HepG2 (cell line): ENCODE measurements around the gene ELF2. TPM values are rescaled to one million over a fixed set of nuclear protein-coding genes. Genes with fewer than 3 reads are reported as not detected.

Source experiments
- FOSL2 ChIP-seq: sonication (generic); formaldehyde crosslinking; IDR thresholded peaks from 2 replicates; pipeline ENCODE4 v1.4.0; 2020; ENCODE audit warnings: missing genetic modification reagents
- FOXC1 ChIP-seq: sonication (generic); formaldehyde crosslinking; IDR thresholded peaks from 2 replicates; pipeline ENCODE4 v1.8.0; 2022; ENCODE audit warnings: mild to moderate bottlenecking, missing genetic modification reagents, borderline replicate concordance
- GTF3A ChIP-seq: sonication (generic); formaldehyde crosslinking; conservative IDR thresholded peaks from 2 replicates; pipeline ENCODE4 v1.4.0; 2020; ENCODE audit warnings: mild to moderate bottlenecking, missing genetic modification reagents
- HOXD1 ChIP-seq: sonication (generic); formaldehyde crosslinking; IDR thresholded peaks from 2 replicates; pipeline ENCODE4 v1.5.0; 2020; ENCODE audit warnings: missing genetic modification reagents
- IKZF4 ChIP-seq: sonication (generic); formaldehyde crosslinking; IDR thresholded peaks from 2 replicates; pipeline ENCODE4 v1.5.1; 2020; ENCODE audit warnings: borderline replicate concordance, mild to moderate bottlenecking, low read depth, missing genetic modification reagents; ENCODE audit errors: not compliant biosample characterization
- KDM5B ChIP-seq: sonication (generic); formaldehyde crosslinking; IDR thresholded peaks from 2 replicates; pipeline ENCODE4 v1.4.0; 2020; ENCODE audit warnings: missing genetic modification reagents, mild to moderate bottlenecking, borderline replicate concordance
- KLF15 ChIP-seq: sonication (generic); formaldehyde crosslinking; IDR thresholded peaks from 2 replicates; pipeline ENCODE4 v1.8.1; 2023; ENCODE audit warnings: borderline replicate concordance, mild to moderate bottlenecking, inconsistent platforms, missing genetic modification reagents, mixed read lengths
- KMT2A ChIP-seq: sonication (generic); formaldehyde crosslinking; IDR thresholded peaks from 2 replicates; pipeline ENCODE4 v1.4.0; 2020; ENCODE audit warnings: missing genetic modification reagents
- MATR3 ChIP-seq: sonication (generic); formaldehyde crosslinking; IDR thresholded peaks from 2 replicates; pipeline ENCODE4 v1.4.0; 2020; ENCODE audit warnings: missing genetic modification reagents
- MTA1 ChIP-seq: sonication (generic); formaldehyde crosslinking; IDR thresholded peaks from 2 replicates; pipeline ENCODE4 v1.4.0; 2020; ENCODE audit warnings: missing genetic modification reagents, mild to moderate bottlenecking, borderline replicate concordance
- MTF1 ChIP-seq: sonication (generic); formaldehyde crosslinking; IDR thresholded peaks from 2 replicates; pipeline ENCODE4 v1.5.0; 2020; ENCODE audit warnings: missing genetic modification reagents
- MXI1 ChIP-seq: IDR thresholded peaks from 3 replicates; pipeline ENCODE4 v1.6.1; 2012; ENCODE audit warnings: low read depth, low read length, inconsistent platforms, borderline replicate concordance
- PHF21A ChIP-seq: sonication (generic); formaldehyde crosslinking; IDR thresholded peaks from 2 replicates; pipeline ENCODE4 v1.5.0; 2020; ENCODE audit warnings: mild to moderate bottlenecking, missing genetic modification reagents
- SIN3B ChIP-seq: fragments of 150-350 bp; IDR thresholded peaks from 2 replicates; pipeline ENCODE4 v1.6.1; 2014; ENCODE audit warnings: low read length
- ZFP36L2 ChIP-seq: sonication (generic); formaldehyde crosslinking; IDR thresholded peaks from 2 replicates; pipeline ENCODE4 v1.4.0; 2020; ENCODE audit warnings: missing genetic modification reagents
- ZMYM3 ChIP-seq: sonication (generic); formaldehyde crosslinking; IDR thresholded peaks from 2 replicates; pipeline ENCODE4 v1.5.1; 2020; ENCODE audit warnings: mild to moderate bottlenecking, missing genetic modification reagents
- ZNF160 ChIP-seq: sonication (generic); formaldehyde crosslinking; IDR thresholded peaks from 2 replicates; pipeline ENCODE4 v1.8.0; 2022; ENCODE audit warnings: mild to moderate bottlenecking, inconsistent platforms, missing genetic modification reagents
- ZNF232 ChIP-seq: sonication (generic); formaldehyde crosslinking; IDR thresholded peaks from 2 replicates; pipeline ENCODE4 v1.4.0; 2020; ENCODE audit warnings: missing genetic modification reagents, borderline replicate concordance
- ZNF44 ChIP-seq: sonication (generic); formaldehyde crosslinking; IDR thresholded peaks from 2 replicates; pipeline ENCODE4 v1.5.1; 2020; ENCODE audit warnings: mild to moderate bottlenecking, missing genetic modification reagents
- polyA plus RNA-seq, 8 experiments: library from polyadenylated mRNA; depleted of rRNA in 3 of 8; stranded (reverse) in 7 of 8; unstranded in 1 of 8; fragments of >200 nt; fragmentation: Illumina TruSeq in 4 of 8; extraction: Trizol in 4 of 8; gene quantifications; 2 replicates each; pipeline versions ENCODE4 v1.2.1 to v1.2.3, GENCODE V29; 2011 to 2016; ENCODE audit warnings: low read depth in 4 of 8, missing spikeins in 1 of 8, mixed read lengths in 1 of 8; ENCODE audit not compliant: insufficient read depth in 1 of 8
- total RNA-seq, 5 experiments: library from RNA; depleted of rRNA; stranded (reverse); fragments of >200 nt; fragmentation: Illumina TruSeq; extraction: Trizol; gene quantifications; 2 replicates each; pipeline ENCODE4 v1.2.3, GENCODE V29; 2016; ENCODE audit warnings: low read depth in 1 of 5
- TF ChIP-seq, protein P1 (sequence below): sonication (generic); formaldehyde crosslinking; IDR thresholded peaks from 2 replicates; pipeline ENCODE4 v1.8.0; 2022; ENCODE audit warnings: mild to moderate bottlenecking, missing genetic modification reagents, moderate library complexity
- TF ChIP-seq, protein P2 (sequence below): sonication (generic); formaldehyde crosslinking; IDR thresholded peaks from 2 replicates; pipeline ENCODE4 v1.8.0; 2022; ENCODE audit warnings: missing genetic modification reagents, mild to moderate bottlenecking, moderate library complexity, borderline replicate concordance
- TF ChIP-seq, protein P3 (sequence below): IDR thresholded peaks from 2 replicates; pipeline ENCODE4 v1.6.1; 2012; ENCODE audit warnings: low read length, improper control_type of control experiment
- TF ChIP-seq, protein P4 (sequence below): sonication (generic); formaldehyde crosslinking; IDR thresholded peaks from 2 replicates; pipeline ENCODE4 v1.5.1; 2020; ENCODE audit warnings: mild to moderate bottlenecking, missing genetic modification reagents, borderline replicate concordance

Gene ELF2
- total and polyA plus RNA-seq, 2 of the 13 experiments (the other 11 are each of a cell fraction or from before 2014, with no cell fraction given) = 28.6 to 35.4 TPM

DNA sequence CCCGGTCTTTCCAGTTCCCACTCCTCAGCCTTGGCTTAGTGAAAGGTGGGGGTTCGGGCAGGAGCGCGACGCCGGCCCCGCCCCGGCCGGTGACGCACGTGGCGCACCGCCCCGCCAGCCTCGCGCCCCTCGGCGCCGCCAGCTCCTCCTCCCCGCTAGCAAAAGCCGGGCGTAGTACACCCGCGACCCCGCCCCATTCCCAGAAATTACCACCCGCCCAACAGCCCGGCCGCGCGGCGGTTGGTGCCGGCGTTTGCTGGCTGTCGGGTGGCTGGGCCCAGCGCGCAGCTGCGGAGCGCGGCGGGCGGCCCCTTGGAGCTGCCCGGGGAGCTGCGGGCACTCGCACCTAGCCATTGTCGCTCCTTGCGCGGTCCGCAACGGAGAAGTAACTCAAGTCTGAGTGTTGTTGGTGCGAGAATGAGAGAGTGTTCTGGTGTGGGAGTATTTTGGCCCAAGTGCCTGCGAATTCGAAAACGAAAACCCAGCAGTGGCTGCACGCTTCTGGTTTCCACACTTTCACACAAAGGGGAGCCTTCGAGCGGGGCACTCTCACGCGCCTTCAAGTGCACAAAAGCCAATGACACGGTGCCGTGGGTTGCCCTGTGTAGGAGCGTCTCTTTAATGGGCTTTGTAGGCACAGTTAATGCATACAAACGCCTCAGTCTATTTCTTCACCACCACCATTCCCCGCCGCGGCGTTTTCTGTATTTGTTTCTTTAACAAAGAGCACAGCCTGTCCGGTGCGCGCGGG is 1.0 kb upstream of the ELF2 start (continued):
- TF ChIP-seq MTA1 (CRISPR knock-in tag) (peak; percentile 42; the same call in 1 of the 2 replicates), KMT2A (CRISPR knock-in tag) (no peak; the same call in 1 of the 2 replicates), KDM5B (CRISPR knock-in tag) (no peak), FOXC1 (CRISPR knock-in tag) (peak; percentile 81), FOSL2 (no peak), HOXD1 (no peak), ZNF232 (no peak), ZMYM3 (CRISPR knock-in tag) (no peak), IKZF4 (no peak), KLF15 (CRISPR knock-in tag) (no peak), SIN3B (no peak), MTF1 (no peak), MATR3 (CRISPR knock-in tag) (no peak), GTF3A (CRISPR knock-in tag) (peak; percentile 28; the same call in 1 of the 2 replicates), ZNF44 (CRISPR knock-in tag) (no peak; the same call in 1 of the 2 replicates), PHF21A (CRISPR knock-in tag) (peak; percentile 79; the same call in 1 of the 2 replicates), MXI1 (peak; percentile 85; the same call in 1 of the 3 replicates), ZFP36L2 (CRISPR knock-in tag) (no peak), ZNF160 (CRISPR knock-in tag) (no peak; the same call in 1 of the 2 replicates)
- TF ChIP-seq, protein P1, sequence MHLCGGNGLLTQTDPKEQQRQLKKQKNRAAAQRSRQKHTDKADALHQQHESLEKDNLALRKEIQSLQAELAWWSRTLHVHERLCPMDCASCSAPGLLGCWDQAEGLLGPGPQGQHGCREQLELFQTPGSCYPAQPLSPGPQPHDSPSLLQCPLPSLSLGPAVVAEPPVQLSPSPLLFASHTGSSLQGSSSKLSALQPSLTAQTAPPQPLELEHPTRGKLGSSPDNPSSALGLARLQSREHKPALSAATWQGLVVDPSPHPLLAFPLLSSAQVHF (CRISPR knock-in tag) = 0 out of 2 replicates have a peak, but pooled peaks have one; percentile 34
- TF ChIP-seq, protein P2, sequence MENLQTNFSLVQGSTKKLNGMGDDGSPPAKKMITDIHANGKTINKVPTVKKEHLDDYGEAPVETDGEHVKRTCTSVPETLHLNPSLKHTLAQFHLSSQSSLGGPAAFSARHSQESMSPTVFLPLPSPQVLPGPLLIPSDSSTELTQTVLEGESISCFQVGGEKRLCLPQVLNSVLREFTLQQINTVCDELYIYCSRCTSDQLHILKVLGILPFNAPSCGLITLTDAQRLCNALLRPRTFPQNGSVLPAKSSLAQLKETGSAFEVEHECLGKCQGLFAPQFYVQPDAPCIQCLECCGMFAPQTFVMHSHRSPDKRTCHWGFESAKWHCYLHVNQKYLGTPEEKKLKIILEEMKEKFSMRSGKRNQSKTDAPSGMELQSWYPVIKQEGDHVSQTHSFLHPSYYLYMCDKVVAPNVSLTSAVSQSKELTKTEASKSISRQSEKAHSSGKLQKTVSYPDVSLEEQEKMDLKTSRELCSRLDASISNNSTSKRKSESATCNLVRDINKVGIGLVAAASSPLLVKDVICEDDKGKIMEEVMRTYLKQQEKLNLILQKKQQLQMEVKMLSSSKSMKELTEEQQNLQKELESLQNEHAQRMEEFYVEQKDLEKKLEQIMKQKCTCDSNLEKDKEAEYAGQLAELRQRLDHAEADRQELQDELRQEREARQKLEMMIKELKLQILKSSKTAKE = no peak
- TF ChIP-seq, protein P3, sequence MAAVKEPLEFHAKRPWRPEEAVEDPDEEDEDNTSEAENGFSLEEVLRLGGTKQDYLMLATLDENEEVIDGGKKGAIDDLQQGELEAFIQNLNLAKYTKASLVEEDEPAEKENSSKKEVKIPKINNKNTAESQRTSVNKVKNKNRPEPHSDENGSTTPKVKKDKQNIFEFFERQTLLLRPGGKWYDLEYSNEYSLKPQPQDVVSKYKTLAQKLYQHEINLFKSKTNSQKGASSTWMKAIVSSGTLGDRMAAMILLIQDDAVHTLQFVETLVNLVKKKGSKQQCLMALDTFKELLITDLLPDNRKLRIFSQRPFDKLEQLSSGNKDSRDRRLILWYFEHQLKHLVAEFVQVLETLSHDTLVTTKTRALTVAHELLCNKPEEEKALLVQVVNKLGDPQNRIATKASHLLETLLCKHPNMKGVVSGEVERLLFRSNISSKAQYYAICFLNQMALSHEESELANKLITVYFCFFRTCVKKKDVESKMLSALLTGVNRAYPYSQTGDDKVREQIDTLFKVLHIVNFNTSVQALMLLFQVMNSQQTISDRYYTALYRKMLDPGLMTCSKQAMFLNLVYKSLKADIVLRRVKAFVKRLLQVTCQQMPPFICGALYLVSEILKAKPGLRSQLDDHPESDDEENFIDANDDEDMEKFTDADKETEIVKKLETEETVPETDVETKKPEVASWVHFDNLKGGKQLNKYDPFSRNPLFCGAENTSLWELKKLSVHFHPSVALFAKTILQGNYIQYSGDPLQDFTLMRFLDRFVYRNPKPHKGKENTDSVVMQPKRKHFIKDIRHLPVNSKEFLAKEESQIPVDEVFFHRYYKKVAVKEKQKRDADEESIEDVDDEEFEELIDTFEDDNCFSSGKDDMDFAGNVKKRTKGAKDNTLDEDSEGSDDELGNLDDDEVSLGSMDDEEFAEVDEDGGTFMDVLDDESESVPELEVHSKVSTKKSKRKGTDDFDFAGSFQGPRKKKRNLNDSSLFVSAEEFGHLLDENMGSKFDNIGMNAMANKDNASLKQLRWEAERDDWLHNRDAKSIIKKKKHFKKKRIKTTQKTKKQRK = no peak
- TF ChIP-seq, protein P4, sequence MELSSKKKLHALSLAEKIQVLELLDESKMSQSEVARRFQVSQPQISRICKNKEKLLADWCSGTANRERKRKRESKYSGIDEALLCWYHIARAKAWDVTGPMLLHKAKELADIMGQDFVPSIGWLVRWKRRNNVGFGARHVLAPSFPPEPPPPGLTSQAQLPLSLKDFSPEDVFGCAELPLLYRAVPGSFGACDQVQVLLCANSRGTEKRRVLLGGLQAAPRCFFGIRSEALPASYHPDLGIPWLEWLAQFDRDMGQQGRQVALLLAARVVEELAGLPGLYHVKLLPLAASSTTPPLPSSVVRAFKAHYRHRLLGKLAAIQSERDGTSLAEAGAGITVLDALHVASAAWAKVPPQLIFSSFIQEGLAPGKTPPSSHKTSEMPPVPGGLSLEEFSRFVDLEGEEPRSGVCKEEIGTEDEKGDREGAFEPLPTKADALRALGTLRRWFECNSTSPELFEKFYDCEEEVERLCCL = no peak
